NCI-H2081 treated with DMSO at 0.1 percent for 48 hours (cell line): ENCODE results near the gene ASF1B.
"Not testable (repeated sequence)": the region's sequence is repeated elsewhere in the genome, so short reads cannot be mapped to it uniquely, and the experiment has no call there.

ENCODE experiments used
- DNase-seq: peaks from one replicate; lab custom pipeline; 2025; lab: John Stamatoyannopoulos, UW

ASF1B gene

GRCh38 chr19:14159059-14159458, 22.7 kb upstream of the ASF1B start:
- DNase-seq: no peak

GRCh38 chr19:14158276-14159023, 22.1 kb upstream of the ASF1B start:
- DNase-seq: no peak

GRCh38 chr19:14156971-14157717, 20.8 kb upstream of the ASF1B start:
- no peak for DNase-seq

GRCh38 chr19:14156122-14156521, 19.7 kb upstream of the ASF1B start:
- DNase-seq: no peak

- no peak for DNase-seq
These were observed 19.0 kb upstream of the ASF1B start for GRCh38 chr19:14155371-14155770.

- DNase-seq: no peak
These were observed 16.3 kb upstream of the ASF1B start for GRCh38 chr19:14152713-14153112.

- DNase-seq: no peak
These were observed 14.6 kb upstream of the ASF1B start for GRCh38 chr19:14150770-14151661.

GRCh38 chr19:14150041-14150769, 13.8 kb upstream of the ASF1B start:
- DNase-seq: no peak

GRCh38 chr19:14149509-14149994, 13.2 kb upstream of the ASF1B start:
- DNase-seq: no peak

GRCh38 chr19:14148751-14149410, 12.5 kb upstream of the ASF1B start:
- no peak for DNase-seq

- no peak for DNase-seq
These were observed 11.6 kb upstream of the ASF1B start for GRCh38 chr19:14147797-14148605.

GRCh38 chr19:14146789-14147216, 10.4 kb upstream of the ASF1B start:
- no peak for DNase-seq

GRCh38 chr19:14146169-14146568, 9.8 kb upstream of the ASF1B start:
- DNase-seq: not testable (repeated sequence)

GRCh38 chr19:14145381-14145780, 9.0 kb upstream of the ASF1B start:
- no peak for DNase-seq

- DNase-seq: no peak
These were observed 6.1 kb upstream of the ASF1B start for GRCh38 chr19:14142262-14143190.

GRCh38 chr19:14141041-14141440, 4.7 kb upstream of the ASF1B start:
- DNase-seq: no peak

GRCh38 chr19:14139944-14140343, 3.6 kb upstream of the ASF1B start:
- no peak for DNase-seq

- no peak for DNase-seq
These were observed 2.3 kb upstream of the ASF1B start for GRCh38 chr19:14138576-14139265.
